ENCODE results near the gene RRP1B.
"Not testable (repeated sequence)": the region's sequence is repeated elsewhere in the genome, so short reads cannot be mapped to it uniquely, and the experiment has no call there.

Gene RRP1B

GRCh38 chr21:43646550-43647260, 12.7 kb upstream of the RRP1B start:
- peak; percentile 99 for TF ChIP-seq CTCF (IDR thresholded peaks at IDR 0.05; ENCODE audit: control insufficient read depth, extremely low read depth, insufficient read depth)
- DNase-seq (ENCODE audit: low read depth) = peak; percentile 70
- H3K4me3 ChIP-seq (ENCODE audit: low read depth, low read length) = no peak overlapping the region

- no peak overlapping the region for H3K4me3 ChIP-seq (ENCODE audit: low read depth, low read length)
- no peak for DNase-seq (ENCODE audit: low read depth)
- TF ChIP-seq CTCF (IDR thresholded peaks at IDR 0.05; ENCODE audit: control insufficient read depth, extremely low read depth, insufficient read depth) = no peak
Measured at GRCh38 chr21:43648171-43648570, 11.2 kb upstream of the RRP1B start.

GRCh38 chr21:43651926-43652325, 7.4 kb upstream of the RRP1B start:
- not testable (repeated sequence) for DNase-seq (ENCODE audit: low read depth); H3K4me3 ChIP-seq (ENCODE audit: low read depth, low read length)

GRCh38 chr21:43652616-43653015, 6.7 kb upstream of the RRP1B start:
- no peak overlapping the region for H3K4me3 ChIP-seq (ENCODE audit: low read depth, low read length)
- DNase-seq (ENCODE audit: low read depth) = no peak
- no peak for TF ChIP-seq CTCF (IDR thresholded peaks at IDR 0.05; ENCODE audit: control insufficient read depth, extremely low read depth, insufficient read depth)

GRCh38 chr21:43653626-43654025, 5.7 kb upstream of the RRP1B start:
- no peak overlapping the region for H3K4me3 ChIP-seq (ENCODE audit: low read depth, low read length)
- TF ChIP-seq CTCF (IDR thresholded peaks at IDR 0.05; ENCODE audit: control insufficient read depth, extremely low read depth, insufficient read depth) = no peak
- no peak for DNase-seq (ENCODE audit: low read depth)

GRCh38 chr21:43654806-43655489, 4.4 kb upstream of the RRP1B start:
- DNase-seq (ENCODE audit: low read depth) = no peak
- H3K4me3 ChIP-seq (ENCODE audit: low read depth, low read length) = no peak overlapping the region
- TF ChIP-seq CTCF (IDR thresholded peaks at IDR 0.05; ENCODE audit: control insufficient read depth, extremely low read depth, insufficient read depth) = no peak

- no peak for DNase-seq (ENCODE audit: low read depth)
- H3K4me3 ChIP-seq (ENCODE audit: low read depth, low read length) = no peak overlapping the region
- TF ChIP-seq CTCF (IDR thresholded peaks at IDR 0.05; ENCODE audit: control insufficient read depth, extremely low read depth, insufficient read depth) = no peak
Measured at GRCh38 chr21:43657355-43658087, 1.8 kb upstream of the RRP1B start.
